SIG-M5 (cell line): ENCODE results near the gene ARF3.

Experiments
- DNase-seq: peaks from one replicate; lab custom pipeline; 2025; lab: John Stamatoyannopoulos, UW

Gene ARF3

GRCh38 chr12:48966177-48966895 is 9.0 kb upstream of the ARF3 start:
- DNase-seq: peak; percentile 33

GRCh38 chr12:48965298-48965838 is 8.1 kb upstream of the ARF3 start:
- DNase-seq: no peak

GRCh38 chr12:48961801-48962200 is 4.5 kb upstream of the ARF3 start:
- no peak for DNase-seq

GRCh38 chr12:48961331-48961730 is 4.0 kb upstream of the ARF3 start:
- DNase-seq: no peak

- no peak for DNase-seq
Measured at GRCh38 chr12:48960834-48961233, 3.5 kb upstream of the ARF3 start.

GRCh38 chr12:48958049-48958388 is 732 bp upstream of the ARF3 start:
- DNase-seq: no peak

- DNase-seq: no peak
Measured at GRCh38 chr12:48956279-48957140, 777 bp downstream of the ARF3 start.

- peak; percentile 95 for DNase-seq
Measured at GRCh38 chr12:48954841-48955501, 2.3 kb downstream of the ARF3 start.

GRCh38 chr12:48954061-48954460 is 3.2 kb downstream of the ARF3 start:
- DNase-seq: no peak

GRCh38 chr12:48952691-48953090 is 4.6 kb downstream of the ARF3 start:
- no peak for DNase-seq

GRCh38 chr12:48947727-48948126 is 9.6 kb downstream of the ARF3 start:
- DNase-seq: no peak

- no peak for DNase-seq
Measured at GRCh38 chr12:48946943-48947342, 10.3 kb downstream of the ARF3 start.

- DNase-seq: no peak
Measured at GRCh38 chr12:48946205-48946604, 11.1 kb downstream of the ARF3 start.

- no peak for DNase-seq
Measured at GRCh38 chr12:48943221-48943620, 14.1 kb downstream of the ARF3 start.

GRCh38 chr12:48940181-48940580 is 17.1 kb downstream of the ARF3 start:
- DNase-seq: peak; percentile 50

GRCh38 chr12:48938805-48939204 is 18.5 kb downstream of the ARF3 start:
- no peak for DNase-seq

- no peak for DNase-seq
Measured at GRCh38 chr12:48937170-48937569, 20.1 kb downstream of the ARF3 start.

- no peak for DNase-seq
Measured at GRCh38 chr12:48936379-48936979, 20.8 kb downstream of the ARF3 start.

GRCh38 chr12:48934312-48934706 is 23.0 kb downstream of the ARF3 start:
- no peak for DNase-seq

- DNase-seq: no peak
Measured at GRCh38 chr12:48933664-48934311, 23.5 kb downstream of the ARF3 start.

GRCh38 chr12:48932878-48933277 is 24.4 kb downstream of the ARF3 start:
- DNase-seq: no peak

- DNase-seq: no peak
Measured at GRCh38 chr12:48930475-48930874, 26.8 kb downstream of the ARF3 start.
